Mesodermal cell (in vitro differentiated cells): ENCODE measurements around the gene USP7.
"Not testable (repeated sequence)": the region's sequence is repeated elsewhere in the genome, so short reads cannot be mapped to it uniquely, and the experiment has no call there.

Experiments used
- H3K27ac ChIP-seq: 2 replicates; pipeline ENCODE4 v1.7.0; 2013; ENCODE audit warnings: mild to moderate bottlenecking, low read depth, low read length, moderate library complexity; ENCODE audit not compliant: severe bottlenecking
- H3K36me3 ChIP-seq: 2 replicates; pipeline ENCODE4 v1.7.1; 2013; ENCODE audit warnings: mild to moderate bottlenecking, low read length, moderate library complexity; ENCODE audit not compliant: control insufficient read depth, insufficient read depth
- H3K4me1 ChIP-seq: one replicate; pipeline ENCODE4 v1.7.1; 2013; ENCODE audit warnings: mild to moderate bottlenecking, low read length; ENCODE audit not compliant: insufficient read depth, control insufficient read depth, poor library complexity, severe bottlenecking
- H3K4me3 ChIP-seq: 2 replicates; pipeline ENCODE4 v1.7.0; 2013; ENCODE audit warnings: low read length, control low read depth, mild to moderate bottlenecking; ENCODE audit not compliant: insufficient read depth, poor library complexity, severe bottlenecking; ENCODE audit errors: extremely low read depth
- H3K9me3 ChIP-seq: 2 replicates; pipeline ENCODE4 v1.7.1; 2013; ENCODE audit warnings: mild to moderate bottlenecking, low read length, moderate library complexity; ENCODE audit not compliant: control insufficient read depth
- WGBS, 2 experiments: methylation state at CpG; one replicate each; pipeline ENCODE4 v1.1.5; 2013; ENCODE audit warnings: missing lambda C conversion rate in 2 of 2; ENCODE audit not compliant: insufficient coverage in 2 of 2; 5-methylcytosine and 5-hydroxymethylcytosine counted together

The USP7 gene

GRCh38 chr16:8874388-8874787, 89.3 kb downstream of the USP7 start:
- 89 to 96% methylated on average over 4 to 6 of the region's 6 CpGs for WGBS, 2 experiments

GRCh38 chr16:8873866-8874195, 89.9 kb downstream of the USP7 start:
- WGBS, 2 experiments, result 92 to 95% methylated on average over 4 to 6 of the region's 7 CpGs

More at GRCh38 chr16:8874388-8874787, 89.3 kb downstream of the USP7 start:
- peaks cover 15% of the 10 kb centered on the region for H3K4me1 ChIP-seq
- no peak overlapping the region for H3K27ac ChIP-seq
- no peaks in the 10 kb centered on the region for H3K36me3 ChIP-seq
- no peaks in the 10 kb centered on the region for H3K9me3 ChIP-seq
- no peak overlapping the region for H3K4me3 ChIP-seq

GRCh38 chr16:8872967-8873865, 90.5 kb downstream of the USP7 start:
- H3K4me1 ChIP-seq, result peaks cover 11% of the 10 kb centered on the region
- no peak overlapping the region for H3K4me3 ChIP-seq
- H3K9me3 ChIP-seq, result no peaks in the 10 kb centered on the region
- 85 to 90% methylated on average over 17 to 19 of the region's 22 CpGs for WGBS, 2 experiments
- no peak overlapping the region for H3K27ac ChIP-seq
- no peaks in the 10 kb centered on the region for H3K36me3 ChIP-seq

More at GRCh38 chr16:8873866-8874195, 89.9 kb downstream of the USP7 start:
- not testable (repeated sequence) for H3K4me3 ChIP-seq, H3K36me3 ChIP-seq, H3K9me3 ChIP-seq, H3K27ac ChIP-seq
- H3K4me1 ChIP-seq, result peaks cover 16% of the 10 kb centered on the region

GRCh38 chr16:8872071-8872470, 91.6 kb downstream of the USP7 start:
- Histone ChIP-seq H3K9me3 (no peaks in the 10 kb centered on the region), H3K4me1 (peaks cover 5% of the 10 kb centered on the region), H3K36me3 (no peaks in the 10 kb centered on the region), H3K27ac (no peak overlapping the region), H3K4me3 (no peak overlapping the region)
- 92 to 94% methylated on average over 5 of the region's 5 CpGs for whole genome bisulfite sequencing, 2 experiments

GRCh38 chr16:8869988-8870241, 93.8 kb downstream of the USP7 start:
- not testable (repeated sequence) for H3K36me3 ChIP-seq, H3K9me3 ChIP-seq, H3K27ac ChIP-seq, H3K4me3 ChIP-seq
- H3K4me1 ChIP-seq, result peaks cover 14% of the 10 kb centered on the region
- WGBS, 2 experiments, result 89 to 92% methylated on average over 10 of the region's 10 CpGs

GRCh38 chr16:8869212-8869987, 94.3 kb downstream of the USP7 start:
- Histone ChIP-seq H3K36me3 (peaks cover 3% of the 10 kb centered on the region), H3K4me1 (peaks cover 19% of the 10 kb centered on the region), H3K27ac (peak overlapping the region; percentile 24), H3K9me3 (no peaks in the 10 kb centered on the region), H3K4me3 (peak overlapping the region; percentile 29)
- WGBS, 2 experiments, result 30 to 39% methylated on average over 18 to 27 of the region's 37 CpGs

GRCh38 chr16:8868416-8869211, 95.1 kb downstream of the USP7 start, which contains the start of gene CARHSP1:
Gene CARHSP1, minus strand, starts transcription at chr16:8869006. Its CDS starts 9,678 bp downstream, at chr16:8859328.
- H3K36me3 ChIP-seq, result peaks cover 3% of the 10 kb centered on the region
- H3K4me1 ChIP-seq, result peaks cover 27% of the 10 kb centered on the region
- H3K9me3 ChIP-seq, result no peaks in the 10 kb centered on the region
- 0 to 1% methylated on average over 33 to 67 of the region's 83 CpGs for WGBS, 2 experiments
- peak within 1 kb of the TSS; percentile 79 for H3K27ac ChIP-seq
- peak within 1 kb of the TSS; percentile 76 for H3K4me3 ChIP-seq

- no peaks in the 10 kb centered on the region for H3K9me3 ChIP-seq
- peak overlapping the region; percentile 76 for H3K4me3 ChIP-seq
- peaks cover 3% of the 10 kb centered on the region for H3K36me3 ChIP-seq
- 0 to 1% methylated on average over 8 to 14 of the region's 16 CpGs for WGBS, 2 experiments
- no peak overlapping the region for H3K27ac ChIP-seq
- H3K4me1 ChIP-seq, result peaks cover 31% of the 10 kb centered on the region
These were observed 95.7 kb downstream of the USP7 start for GRCh38 chr16:8867932-8868415.

- Histone ChIP-seq H3K27ac (peak overlapping the region; percentile 76), H3K4me3 (peak overlapping the region; percentile 76), H3K9me3 (no peaks in the 10 kb centered on the region), H3K4me1 (peaks cover 35% of the 10 kb centered on the region), H3K36me3 (peaks cover 9% of the 10 kb centered on the region)
- WGBS, 2 experiments, result 2 to 4% methylated on average over 23 to 30 of the region's 35 CpGs
These were observed 96.3 kb downstream of the USP7 start for GRCh38 chr16:8867216-8867931.

GRCh38 chr16:8866884-8867215, 96.9 kb downstream of the USP7 start:
- no peaks in the 10 kb centered on the region for H3K9me3 ChIP-seq
- 1 to 4% methylated on average over 6 to 7 of the region's 16 CpGs for WGBS, 2 experiments
- peaks cover 36% of the 10 kb centered on the region for H3K4me1 ChIP-seq
- H3K36me3 ChIP-seq, result peaks cover 12% of the 10 kb centered on the region
- peak overlapping the region; percentile 76 for H3K4me3 ChIP-seq
- H3K27ac ChIP-seq, result peak overlapping the region; percentile 76
